IMR-90 (cell line): ENCODE measurements around the gene ZNRF4. TPM values are rescaled to one million over a fixed set of nuclear protein-coding genes. Genes with fewer than 3 reads are reported as not detected.
A peak's percentile ranks its signal among the peaks of the same experiment; 100 is the strongest.

Source experiments
- ATAC-seq: fragments of 200-7000 bp; cut with Tn5 transposase; 2 replicates; pipeline ENCODE4 v1.9.1; 2020; ENCODE audit warnings: low read depth, mild to moderate bottlenecking, moderate library complexity
- BruUV-seq: library from RNA; stranded (reverse); fragments of 400-500 nt; replicated peaks from 2 replicates; lab custom pipeline; 2021; lab: Mats Ljungman, UMichigan
- CTCF ChIA-PET: fragments of 300-600 bp; formaldehyde crosslinking; extraction: SDS; loops from one replicate; lab custom pipeline; 2021; ENCODE audit warnings: antibody characterized with exemption; lab: Yijun Ruan, JAX
- POLR2A ChIA-PET: fragments of 300-600 bp; sonication (Branson Sonifier 250); formaldehyde crosslinking; loops from one replicate; lab custom pipeline; 2022; ENCODE audit warnings: antibody characterized with exemption; ENCODE audit not compliant: unreplicated experiment; lab: Charles Lee
- DNase-seq: peaks from one replicate; pipeline ENCODE4 v3.0.0; 2013
- H2AFZ ChIP-seq: replicated peaks from 2 replicates; pipeline ENCODE3; 2013; ENCODE audit warnings: low read length, mild to moderate bottlenecking; ENCODE audit not compliant: poor library complexity
- H2AK5ac ChIP-seq: 2 replicates; pipeline ENCODE4 v1.6.1; 2013; ENCODE audit warnings: low read depth, low read length, inconsistent platforms
- H2AK9ac ChIP-seq: replicated peaks from 2 replicates; pipeline ENCODE3; 2013; ENCODE audit warnings: mild to moderate bottlenecking, low read depth, low read length, moderate library complexity; ENCODE audit not compliant: poor library complexity
- H2BK120ac ChIP-seq: 2 replicates; pipeline ENCODE4 v1.6.1; 2013; ENCODE audit warnings: low read depth, low read length, inconsistent platforms
- H2BK15ac ChIP-seq: 3 replicates; pipeline ENCODE4 v1.6.1; 2013; ENCODE audit warnings: low read depth, low read length, inconsistent platforms
- H2BK20ac ChIP-seq: 2 replicates; pipeline ENCODE4 v1.6.1; 2013; ENCODE audit warnings: low read depth, mild to moderate bottlenecking, inconsistent platforms, low read length, moderate library complexity
- H2BK5ac ChIP-seq: 2 replicates; pipeline ENCODE4 v1.6.1; 2013; ENCODE audit warnings: mild to moderate bottlenecking, low read depth, low read length, inconsistent platforms; ENCODE audit not compliant: poor library complexity, severe bottlenecking
- H3K14ac ChIP-seq: replicated peaks from 2 replicates; pipeline ENCODE4 v1.6.1; 2013; ENCODE audit warnings: low read depth, low read length, inconsistent platforms
- H3K18ac ChIP-seq: 2 replicates; pipeline ENCODE4 v1.6.1; 2013; ENCODE audit warnings: low read depth, low read length, control low read depth
- H3K23ac ChIP-seq: 2 replicates; pipeline ENCODE4 v1.6.1; 2013; ENCODE audit warnings: low read depth, low read length, inconsistent platforms
- H3K27ac ChIP-seq: 2 replicates; pipeline ENCODE4 v1.5.1; 2013; ENCODE audit warnings: mild to moderate bottlenecking, control low read depth, low read length; ENCODE audit not compliant: insufficient read depth
- H3K27me3 ChIP-seq: 2 replicates; pipeline ENCODE4 v1.6.1; 2013; ENCODE audit warnings: low read length; ENCODE audit not compliant: control insufficient read depth, insufficient read depth
- H3K36me3 ChIP-seq: 2 replicates; pipeline ENCODE4 v1.6.1; 2013; ENCODE audit warnings: low read length, mixed read lengths; ENCODE audit not compliant: control insufficient read depth, insufficient read depth
- H3K4ac ChIP-seq: 2 replicates; pipeline ENCODE4 v1.6.1; 2013; ENCODE audit warnings: low read depth, low read length, inconsistent platforms
- H3K4me1 ChIP-seq: 2 replicates; pipeline ENCODE4 v1.6.1; 2013; ENCODE audit warnings: low read length, mixed read lengths; ENCODE audit not compliant: control insufficient read depth, insufficient read depth
- H3K4me2 ChIP-seq: 2 replicates; pipeline ENCODE4 v1.6.1; 2013; ENCODE audit warnings: low read depth, mild to moderate bottlenecking, control low read depth, low read length, moderate library complexity
- H3K4me3 ChIP-seq: 2 replicates; pipeline ENCODE4 v1.5.1; 2013; ENCODE audit warnings: low read depth, mild to moderate bottlenecking, control low read depth, low read length, moderate library complexity; ENCODE audit not compliant: insufficient read depth
- H3K56ac ChIP-seq: 2 replicates; pipeline ENCODE4 v1.6.1; 2013; ENCODE audit warnings: low read length, inconsistent platforms; ENCODE audit not compliant: insufficient read depth; ENCODE audit errors: extremely low read depth
- H3K79me1 ChIP-seq, 2 experiments: 2 replicates each; pipeline ENCODE4 v1.6.1; 2013; ENCODE audit warnings: low read length in 2 of 2, inconsistent platforms in 1 of 2, low read depth in 1 of 2
- H3K9ac ChIP-seq: 2 replicates; pipeline ENCODE4 v1.6.1; 2013; ENCODE audit warnings: low read depth, low read length, control low read depth
- H3K9me1 ChIP-seq: 2 replicates; pipeline ENCODE4 v1.6.1; 2013; ENCODE audit warnings: low read length, inconsistent platforms; ENCODE audit not compliant: insufficient read depth
- H3K9me3 ChIP-seq: 2 replicates; pipeline ENCODE4 v1.6.1; 2013; ENCODE audit warnings: low read length; ENCODE audit not compliant: control insufficient read depth, insufficient read depth
- H4K20me1 ChIP-seq: 2 replicates; pipeline ENCODE4 v1.6.1; 2013; ENCODE audit warnings: low read length, inconsistent platforms; ENCODE audit not compliant: insufficient read depth
- H4K5ac ChIP-seq: 2 replicates; pipeline ENCODE4 v1.6.1; 2013; ENCODE audit warnings: mild to moderate bottlenecking, low read depth, low read length, control low read depth
- H4K8ac ChIP-seq, 2 experiments: 2 replicates each; pipeline ENCODE4 v1.6.1; 2013; ENCODE audit warnings: low read depth in 2 of 2, low read length in 2 of 2, control low read depth in 1 of 2, inconsistent platforms in 1 of 2
- H4K91ac ChIP-seq: 2 replicates; pipeline ENCODE4 v1.6.1; 2013; ENCODE audit warnings: low read depth, low read length, inconsistent platforms; ENCODE audit not compliant: insufficient read depth
- BHLHE40 ChIP-seq: fragments of 150-350 bp; IDR thresholded peaks from 2 replicates; pipeline ENCODE4 v1.6.1; 2016; ENCODE audit warnings: mild to moderate bottlenecking, low read depth, low read length
- MAZ ChIP-seq: IDR thresholded peaks from 2 replicates; pipeline ENCODE4 v1.6.1; 2012; ENCODE audit warnings: low read depth, mild to moderate bottlenecking, low read length, improper control_type of control experiment, moderate library complexity, borderline replicate concordance
- POLR2A ChIP-seq: IDR thresholded peaks from 2 replicates; pipeline ENCODE4 v1.6.1; 2012; ENCODE audit warnings: mild to moderate bottlenecking, low read depth, low read length
- RFX5 ChIP-seq: IDR thresholded peaks from 2 replicates; pipeline ENCODE4 v1.8.0; 2012; ENCODE audit warnings: low read depth, mild to moderate bottlenecking, low read length, moderate library complexity
- WGBS, 2 experiments: methylation state at CpG; one replicate each; pipeline versions ENCODE4 v1.1.5 to v1.1.7; 2013; ENCODE audit warnings: missing lambda C conversion rate in 2 of 2; ENCODE audit not compliant: insufficient read length in 1 of 2; ENCODE audit errors: extremely low coverage in 2 of 2; 5-methylcytosine and 5-hydroxymethylcytosine counted together
- dilution Hi-C: fragments of 300-500 bp; cut with HindIII; formaldehyde crosslinking; loops from one replicate; pipeline ENCODE4 v1.14.3; 2018; ENCODE audit warnings: low sequenced_read_pairs; ENCODE audit not compliant: unreplicated experiment
- in situ Hi-C: fragments of 300-500 bp; cut with MboI; formaldehyde crosslinking; loops from 3 replicates; pipeline ENCODE4 v1.14.3; 2019; ENCODE audit warnings: low sequenced_read_pairs, inconsistent platforms, mixed read lengths
- intact Hi-C: fragments of 100-400 bp; cut with micrococcal nuclease; formaldehyde crosslinking; loops from 2 replicates; pipeline ENCODE4 v1.10.0; 2022
- polyA plus RNA-seq, 3 experiments: library from polyadenylated mRNA; depleted of rRNA; stranded (reverse); fragments of >200 nt; gene quantifications; 2 replicates each; pipeline ENCODE4 v1.2.3, GENCODE V29; 2012; ENCODE audit warnings: low replicate concordance in 1 of 3
- total RNA-seq: library from RNA; depleted of rRNA; stranded (reverse); fragments of >200 nt; gene quantifications from 2 replicates; pipeline ENCODE4 v1.2.3, GENCODE V29; 2012

ZNRF4 gene
- total and polyA plus RNA-seq, 2 of the 4 experiments (the other 2 are of a cell fraction): not detected

DNA sequence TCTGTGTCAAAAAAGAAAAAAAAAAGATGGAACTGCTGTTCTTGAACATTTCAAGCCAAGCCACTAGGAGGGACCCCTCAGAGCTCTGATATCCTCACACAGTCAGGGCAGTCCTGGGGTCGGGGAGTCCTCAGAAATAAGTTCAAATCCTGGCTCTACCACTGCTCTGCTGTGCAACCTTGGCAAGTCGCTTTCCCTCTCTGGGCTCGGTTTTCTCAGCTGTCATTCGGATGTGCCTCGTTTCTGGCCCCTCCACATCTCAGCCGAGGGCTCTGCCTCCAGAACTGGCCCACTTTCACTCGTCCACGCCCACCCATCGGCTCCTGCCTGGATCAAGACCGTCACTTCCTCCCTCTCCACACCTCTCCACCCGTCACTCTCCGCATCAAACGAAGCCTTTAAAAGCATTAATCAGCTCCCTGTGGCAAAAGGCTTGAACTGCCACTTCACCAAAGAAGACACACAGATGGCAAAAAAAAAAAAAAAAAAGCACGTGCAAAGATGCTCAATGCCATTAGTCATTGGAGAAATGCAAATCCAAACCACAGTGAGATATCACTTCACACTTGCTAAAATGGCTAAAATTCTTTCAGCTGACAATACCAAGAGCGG lies 7.4 kb upstream of the ZNRF4 start:
- H2BK15ac ChIP-seq: no peak overlapping the region
- dilution Hi-C loops: no loop called here
- no peaks in the 10 kb centered on the region for H3K36me3 ChIP-seq
- H2BK5ac ChIP-seq: no peak overlapping the region
- DNase-seq: no peak
- H3K4me2 ChIP-seq: no peak overlapping the region
- H2AK5ac ChIP-seq: no peak overlapping the region
- no peak overlapping the region for H3K4me3 ChIP-seq
- no peaks in the 10 kb centered on the region for H3K9me1 ChIP-seq
- H2BK20ac ChIP-seq: no peak overlapping the region
- in situ Hi-C loops: no loop called here
- no peak overlapping the region for H3K56ac ChIP-seq
- H3K27ac ChIP-seq: no peak overlapping the region
- H3K79me1 ChIP-seq: no peaks in the 10 kb centered on the region
- H3K14ac ChIP-seq: no peak overlapping the region
- ChIA-PET CTCF (no interaction called here), POLR2A (no interaction called here)
- H4K8ac ChIP-seq: no peak overlapping the region
- no peaks in the 10 kb centered on the region for H3K4me1 ChIP-seq
- WGBS, 2 experiments: 41% methylated on average over 6 of the region's 15 CpGs; no CpG with 5 or more reads in 1 of the 2 experiments
- H2BK120ac ChIP-seq: no peak overlapping the region
- peaks cover 20% of the 10 kb centered on the region for H3K27me3 ChIP-seq
- no peak overlapping the region for H3K4ac ChIP-seq
- H2AFZ ChIP-seq: no peak overlapping the region
- intact Hi-C loops: no loop called here
- no peaks in the 10 kb centered on the region for H4K20me1 ChIP-seq
- no peak for ATAC-seq
- no peak overlapping the region for H3K9ac ChIP-seq
- H3K18ac ChIP-seq: no peak overlapping the region
- no peak overlapping the region for H4K91ac ChIP-seq
- peaks cover 1% of the 10 kb centered on the region; the same call in 1 of the 2 replicates for H3K9me3 ChIP-seq
- TF ChIP-seq MAZ: no peak
- no peak for TF ChIP-seq POLR2A
- TF ChIP-seq RFX5: no peak
- TF ChIP-seq BHLHE40: peak; percentile 84
- no peak overlapping the region for H4K5ac ChIP-seq
- BruUV-seq: no TSS peak
- no peak overlapping the region for H3K23ac ChIP-seq
- no peak overlapping the region for H2AK9ac ChIP-seq
